Stimulated activated CD4-positive, alpha-beta T cell treated with anti-CD3 and anti-CD28 coated beads, Interleukin-1b, Interleukin-23, amount 100 ng/mL, for 24 hours (primary cell): ENCODE measurements around the gene GPX4.

Source experiments
- DNase-seq, 4 experiments: peaks; one replicate each; pipeline ENCODE4 v3.0.0-alpha.2; 2020; ENCODE audit warnings: low read depth in 4 of 4, low spot score in 1 of 4

The GPX4 gene

DNA sequence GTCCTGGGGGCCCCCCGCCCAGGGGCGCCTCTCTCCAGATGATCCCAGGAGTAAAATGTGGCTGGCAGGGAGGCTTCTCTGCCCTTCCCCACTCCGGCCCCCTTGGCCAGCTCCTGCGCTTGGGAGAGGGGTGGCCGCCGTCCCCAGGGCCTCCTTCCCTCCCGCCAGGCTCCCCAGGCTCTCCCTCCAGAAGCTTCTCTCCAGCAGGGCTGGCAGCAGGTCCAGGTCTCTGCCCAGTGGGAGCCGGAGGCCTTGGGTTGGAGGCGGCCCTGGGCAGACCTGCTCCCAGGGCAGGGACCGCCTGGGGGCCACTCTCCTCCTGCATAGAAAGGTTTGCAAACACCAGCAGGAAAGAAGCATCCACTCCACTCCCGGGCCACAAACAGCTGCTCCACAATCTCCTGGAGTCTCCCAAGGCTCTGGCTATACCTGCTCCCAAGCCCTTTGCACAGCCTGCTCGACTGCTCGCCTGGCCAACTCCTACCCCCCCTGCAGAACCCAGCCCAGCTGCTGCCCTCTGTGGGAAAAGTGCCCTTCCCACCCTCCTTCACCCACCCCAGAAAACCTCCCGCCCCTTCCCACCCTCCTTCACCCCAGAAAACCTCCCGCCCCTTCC, 44.2 kb downstream of the GPX4 start:
- no peak for DNase-seq

DNA sequence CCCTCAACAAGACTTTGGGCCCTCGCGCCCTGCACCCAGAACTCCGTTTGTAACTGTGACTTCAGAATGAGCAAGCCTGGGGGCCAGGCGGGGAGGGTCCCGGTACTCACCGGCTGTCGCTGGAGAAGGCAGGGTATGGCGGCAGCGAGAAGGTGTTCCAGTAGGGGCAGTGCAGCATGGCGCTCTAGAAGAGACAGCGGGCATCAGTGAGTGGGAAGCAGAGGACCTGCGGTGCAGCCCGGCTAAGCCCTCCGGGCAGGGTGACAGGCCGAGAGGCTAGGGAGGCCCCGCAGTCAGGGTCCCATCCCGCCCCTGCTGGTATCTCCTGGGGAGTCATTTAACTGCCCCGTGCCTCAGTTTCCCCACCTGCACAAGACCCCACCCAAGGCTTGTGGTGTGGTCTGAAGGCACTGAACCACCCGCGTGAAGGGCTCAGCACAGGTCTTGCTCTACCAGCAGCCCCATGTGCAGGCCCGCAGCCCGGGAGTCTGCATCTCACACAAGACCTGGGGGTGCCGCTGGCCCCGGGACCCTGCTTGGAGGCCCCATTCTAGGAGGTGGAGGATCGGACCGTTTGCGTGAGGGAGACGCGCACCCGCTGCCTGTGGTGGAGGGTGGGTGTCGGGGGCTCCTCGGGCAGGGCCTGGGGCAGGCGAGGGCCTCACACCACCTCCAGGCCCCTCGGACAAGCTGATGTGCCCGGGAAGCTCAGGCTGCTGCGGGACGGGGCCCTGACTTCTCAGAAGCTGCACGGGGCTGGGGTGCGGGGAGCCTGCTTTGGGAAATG, 45.7 kb downstream of the GPX4 start:
- no peak for DNase-seq

DNA sequence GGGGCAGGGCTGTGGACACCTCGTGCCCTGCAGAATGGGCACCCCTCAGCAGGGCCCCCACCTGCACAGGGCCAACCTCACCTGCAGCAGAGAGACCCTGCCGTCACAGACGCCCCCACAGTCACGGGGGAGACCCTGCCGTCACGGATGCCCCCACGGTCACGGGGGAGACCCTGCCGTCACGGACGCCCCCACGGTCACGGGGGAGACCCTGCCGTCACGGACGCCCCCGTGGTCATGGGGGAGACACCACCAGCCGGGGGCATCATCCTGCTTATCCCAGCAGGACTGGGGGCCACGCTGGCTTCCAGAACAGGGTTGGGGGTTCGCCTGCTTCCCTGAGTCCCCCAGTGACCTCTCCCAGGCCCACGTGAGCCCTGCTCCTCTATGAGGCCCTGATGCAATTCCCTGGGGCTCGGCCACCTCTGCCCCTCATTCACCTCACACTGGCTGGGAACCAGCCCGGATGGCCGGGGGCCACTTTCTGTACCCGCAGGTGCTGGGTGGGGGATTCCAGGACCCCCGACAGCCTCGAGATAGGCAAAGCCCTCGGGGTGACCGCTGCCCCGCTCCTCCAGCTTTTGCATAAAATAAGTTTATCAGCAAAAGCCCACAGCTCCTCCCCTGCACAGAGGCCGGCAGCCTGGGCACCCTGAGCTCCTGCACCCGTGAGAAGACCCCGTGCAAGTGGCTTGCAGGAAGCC, 46.7 kb downstream of the GPX4 start:
- no peak for DNase-seq

GRCh38 chr19:1151037-1151724, 47.4 kb downstream of the GPX4 start:
- no peak for DNase-seq

GRCh38 chr19:1151917-1152587, 48.3 kb downstream of the GPX4 start:
- DNase-seq = no peak

- DNase-seq = no peak
Observed at GRCh38 chr19:1153891-1154730, 50.3 kb downstream of the GPX4 start.

DNA sequence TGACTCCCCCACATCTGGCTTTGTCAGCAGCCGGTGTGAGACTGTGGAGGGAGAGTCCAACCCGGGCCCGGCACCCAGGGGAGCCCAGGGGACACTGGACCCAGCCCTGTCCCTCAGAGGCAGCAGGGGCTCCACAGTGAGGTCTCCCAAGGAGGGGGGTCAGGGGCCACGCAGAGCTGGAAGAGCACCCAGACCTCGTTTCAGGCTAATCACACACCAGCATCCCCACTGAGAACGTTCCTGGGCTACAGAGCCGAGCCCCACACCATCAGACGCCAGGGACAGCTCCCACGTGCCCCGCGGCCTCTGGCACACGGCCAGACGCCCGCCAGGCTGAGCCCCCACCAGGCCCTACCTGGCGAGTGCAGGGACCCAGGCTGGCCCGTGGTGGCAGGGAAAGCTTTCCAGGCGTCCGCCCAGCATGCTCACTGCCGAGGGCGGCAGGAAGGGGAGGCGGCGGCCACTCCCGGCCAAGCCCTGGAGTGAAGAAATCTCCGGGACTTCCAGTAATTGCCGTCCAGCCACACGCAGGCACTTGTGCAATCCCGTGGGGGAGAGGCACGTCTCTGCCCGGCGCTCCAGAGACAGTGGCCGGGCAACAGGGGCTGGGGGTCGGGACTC, 51.0 kb downstream of the GPX4 start:
- no peak for DNase-seq

DNA sequence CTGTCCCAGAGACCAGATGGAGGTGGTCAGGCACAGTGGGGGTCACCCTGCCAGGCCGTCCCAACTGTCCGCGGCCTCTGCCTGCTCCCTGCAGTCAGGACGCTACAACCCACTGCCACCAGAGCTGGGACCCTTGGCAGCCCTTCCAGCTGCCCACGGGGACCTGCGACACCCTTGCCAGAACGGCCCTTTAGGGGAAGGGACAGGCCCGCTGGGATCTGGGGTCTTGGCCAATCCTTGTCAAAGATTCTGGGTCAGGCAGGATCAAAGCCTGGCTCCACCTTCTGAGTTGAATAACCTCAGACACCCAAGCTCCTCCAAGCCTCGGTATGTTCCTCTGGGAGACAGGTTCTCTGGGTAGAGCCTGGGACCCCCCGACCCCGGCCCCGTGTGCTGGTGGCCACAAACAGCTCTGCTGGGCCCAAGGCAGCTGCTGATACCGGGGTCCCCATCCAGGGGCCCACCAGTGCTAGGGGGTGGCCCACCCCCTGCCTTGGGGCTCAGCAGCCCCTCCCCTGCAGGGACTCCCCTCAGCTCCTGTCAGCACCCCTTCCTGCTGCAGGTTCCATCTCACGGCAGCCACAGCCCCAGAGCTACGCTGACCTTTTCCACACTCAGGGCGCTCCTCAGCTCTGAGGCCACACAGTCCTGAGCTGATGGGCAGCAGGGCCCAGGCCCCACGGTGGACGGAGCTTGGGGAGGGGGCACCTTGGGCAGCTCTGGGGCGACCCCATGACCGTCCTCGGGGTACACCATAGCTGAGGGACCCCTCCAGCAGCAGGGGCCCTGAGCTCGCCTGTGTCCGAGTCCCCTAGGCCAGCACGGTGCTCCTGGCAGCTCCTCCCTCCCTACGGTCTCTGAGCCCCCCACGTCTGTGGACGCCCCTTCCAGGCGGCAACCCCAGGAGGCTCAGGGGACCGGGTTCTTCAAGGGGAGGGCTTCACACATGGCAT, 51.8 kb downstream of the GPX4 start:
- no peak for DNase-seq
